ENCODE measurements around the gene EFCAB8. TPM values are rescaled to one million over a fixed set of nuclear protein-coding genes. Genes with fewer than 3 reads are reported as not detected.

The EFCAB8 gene
- total RNA-seq, 1 experiment from 2014 or later = 0.09 TPM

GRCh38 chr20:32999603-33000250 is 141.0 kb downstream of the EFCAB8 start:
- no peaks in the 10 kb centered on the region for H4K20me1 ChIP-seq (ENCODE audit: control insufficient read depth, insufficient read depth, insufficient read length)
- H3K18ac ChIP-seq (ENCODE audit: insufficient read length, low read depth, low read length) = no peak overlapping the region
- H4K5ac ChIP-seq (ENCODE audit: insufficient read length, low read depth, low read length) = no peak overlapping the region
- H3K9me3 ChIP-seq (ENCODE audit: control insufficient read depth, low read depth, low read length) = no peaks in the 10 kb centered on the region
- H2BK15ac ChIP-seq (ENCODE audit: low read depth, low read length) = no peak overlapping the region
- no peak overlapping the region for H4K91ac ChIP-seq (ENCODE audit: insufficient read length, low read depth, low read length)
- H3K4me1 ChIP-seq (ENCODE audit: insufficient read depth, low read length) = no peaks in the 10 kb centered on the region
- 0 out of 4 replicates have a peak, but pooled peaks cover 0 to 2% of the 10 kb centered on the region in 2 experiments for H3K4me1 Mint-ChIP-seq
- no peak overlapping the region for H2BK12ac ChIP-seq (ENCODE audit: insufficient read length, low read depth, low read length)
- no peak overlapping the region for H3K56ac ChIP-seq (ENCODE audit: insufficient read length, low read depth, low read length)
- H3K4ac ChIP-seq (ENCODE audit: low read depth, low read length) = no peak overlapping the region
- H3K4me2 ChIP-seq (ENCODE audit: insufficient read depth, insufficient read length, low read length) = no peak overlapping the region
- H3K27me3 ChIP-seq (ENCODE audit: insufficient read depth, low read length) = no peaks in the 10 kb centered on the region
- peaks cover 11% of the 10 kb centered on the region for H3K27me3 Mint-ChIP-seq (ENCODE audit: low read depth)
- no peak overlapping the region for H2BK20ac ChIP-seq (ENCODE audit: low read depth, low read length, poor library complexity, severe bottlenecking)
- H3K14ac ChIP-seq (ENCODE audit: insufficient read depth, low read length) = no peak overlapping the region
- H3K9ac ChIP-seq (ENCODE audit: extremely low read depth, insufficient read length, low read length) = no peak overlapping the region
- no peaks in the 10 kb centered on the region; a peak in 1 of 5 replicates for H3K9me3 Mint-ChIP-seq
- H3K79me2 ChIP-seq (ENCODE audit: insufficient read depth, low read length) = no peaks in the 10 kb centered on the region
- no peak overlapping the region for H3T11ph ChIP-seq (ENCODE audit: low read length)
- no peak overlapping the region for H3K27ac Mint-ChIP-seq
- no peak for TF ChIP-seq CTCF (conservative IDR thresholded peaks at IDR 0.05)
- H3K23me2 ChIP-seq (ENCODE audit: insufficient read length, low read depth, low read length, poor library complexity, severe bottlenecking) = no peaks in the 10 kb centered on the region
- no peak overlapping the region for H3K27ac ChIP-seq (ENCODE audit: insufficient read length, low read depth, low read length)
- no CpG with 5 or more reads among the region's 9 CpGs for WGBS (ENCODE audit: extremely low coverage, insufficient read length, low lambda C conversion rate)
- H3K79me1 ChIP-seq (ENCODE audit: insufficient read depth, low read depth, low read length, poor library complexity, severe bottlenecking) = no peaks in the 10 kb centered on the region
- H3K4me3 Mint-ChIP-seq = no peak overlapping the region
- H3K23ac ChIP-seq (ENCODE audit: insufficient read length, low read depth, low read length) = no peak overlapping the region
- DNase-seq = no peak
- no peak overlapping the region for H2AFZ ChIP-seq (ENCODE audit: low read length)
- H3K36me3 Mint-ChIP-seq (ENCODE audit: insufficient read depth in 1 of 3, low read depth in 3 of 3) = no peaks in the 10 kb centered on the region
- no peak overlapping the region for H4K8ac ChIP-seq (replicated peaks; ENCODE audit: insufficient read length, low read depth, low read length)
- no peak overlapping the region for H2AK5ac ChIP-seq (ENCODE audit: insufficient read length, low read length)
- no peak overlapping the region for H2BK5ac ChIP-seq (ENCODE audit: insufficient read length, low read length)
- H2BK120ac ChIP-seq (ENCODE audit: low read depth, low read length, poor library complexity, severe bottlenecking) = no peak overlapping the region

All from H9 (cell line).